HL-60 (cell line): ENCODE data around the gene BSND.

Experiments
- POLR2AphosphoS5 ChIP-seq: IDR thresholded peaks from 2 replicates; pipeline ENCODE4 v1.6.1; 2012; ENCODE audit warnings: low read depth
- TF ChIP-seq, protein P1 (sequence below): IDR thresholded peaks from one replicate; pipeline ENCODE4 v1.5.1; 2011; ENCODE audit warnings: low read length, control low read depth, inconsistent platforms; ENCODE audit not compliant: insufficient read depth
- TF ChIP-seq, protein P2 (sequence below): IDR thresholded peaks from 2 replicates; pipeline ENCODE4 v1.6.1; 2012; ENCODE audit warnings: low read depth; ENCODE audit not compliant: insufficient replicate concordance

DNA sequence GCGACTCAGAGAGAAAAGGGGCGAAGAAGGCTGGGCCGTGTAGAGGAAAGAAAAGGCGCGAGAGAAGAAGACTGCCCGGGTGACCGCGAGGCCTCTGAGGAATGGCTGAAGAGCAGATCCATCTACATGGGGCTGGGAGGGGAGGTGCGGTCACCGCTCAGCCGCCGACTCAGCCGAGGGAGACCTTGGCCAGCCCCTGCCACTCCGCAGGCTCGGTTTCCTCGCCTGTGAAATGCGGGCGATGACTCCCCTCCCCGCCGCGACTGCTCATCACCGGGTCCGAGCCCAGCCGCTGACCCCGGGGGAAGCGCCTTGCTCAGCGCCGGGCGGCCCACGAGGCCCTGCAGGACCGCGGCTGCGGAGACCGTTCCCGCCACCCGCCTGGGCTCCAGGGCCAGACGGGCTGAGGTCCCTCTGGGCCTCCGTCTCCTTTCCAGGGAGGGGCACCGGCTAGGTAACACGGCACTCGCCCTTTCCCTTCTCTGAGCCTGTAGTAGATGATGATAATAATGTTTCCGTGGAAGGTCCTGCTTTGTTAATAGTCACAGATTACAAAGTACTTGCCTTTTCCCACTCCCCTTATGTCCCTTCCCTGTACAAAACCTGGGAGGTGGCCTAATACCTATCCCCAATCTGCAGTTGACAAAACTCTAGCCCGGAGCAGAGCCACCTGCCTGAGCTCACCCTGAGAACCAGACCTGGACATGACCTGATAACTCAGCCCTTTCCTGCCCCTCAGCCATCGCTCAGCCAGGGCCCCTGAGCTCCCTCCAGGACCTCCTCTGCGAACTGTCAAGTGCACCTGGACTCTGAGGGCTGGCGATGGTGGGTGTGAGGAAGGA lies 1.6 kb upstream of the BSND start:
- TF ChIP-seq, protein P1, sequence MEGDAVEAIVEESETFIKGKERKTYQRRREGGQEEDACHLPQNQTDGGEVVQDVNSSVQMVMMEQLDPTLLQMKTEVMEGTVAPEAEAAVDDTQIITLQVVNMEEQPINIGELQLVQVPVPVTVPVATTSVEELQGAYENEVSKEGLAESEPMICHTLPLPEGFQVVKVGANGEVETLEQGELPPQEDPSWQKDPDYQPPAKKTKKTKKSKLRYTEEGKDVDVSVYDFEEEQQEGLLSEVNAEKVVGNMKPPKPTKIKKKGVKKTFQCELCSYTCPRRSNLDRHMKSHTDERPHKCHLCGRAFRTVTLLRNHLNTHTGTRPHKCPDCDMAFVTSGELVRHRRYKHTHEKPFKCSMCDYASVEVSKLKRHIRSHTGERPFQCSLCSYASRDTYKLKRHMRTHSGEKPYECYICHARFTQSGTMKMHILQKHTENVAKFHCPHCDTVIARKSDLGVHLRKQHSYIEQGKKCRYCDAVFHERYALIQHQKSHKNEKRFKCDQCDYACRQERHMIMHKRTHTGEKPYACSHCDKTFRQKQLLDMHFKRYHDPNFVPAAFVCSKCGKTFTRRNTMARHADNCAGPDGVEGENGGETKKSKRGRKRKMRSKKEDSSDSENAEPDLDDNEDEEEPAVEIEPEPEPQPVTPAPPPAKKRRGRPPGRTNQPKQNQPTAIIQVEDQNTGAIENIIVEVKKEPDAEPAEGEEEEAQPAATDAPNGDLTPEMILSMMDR: no peak
- no peak for TF ChIP-seq POLR2AphosphoS5
- TF ChIP-seq, protein P2, sequence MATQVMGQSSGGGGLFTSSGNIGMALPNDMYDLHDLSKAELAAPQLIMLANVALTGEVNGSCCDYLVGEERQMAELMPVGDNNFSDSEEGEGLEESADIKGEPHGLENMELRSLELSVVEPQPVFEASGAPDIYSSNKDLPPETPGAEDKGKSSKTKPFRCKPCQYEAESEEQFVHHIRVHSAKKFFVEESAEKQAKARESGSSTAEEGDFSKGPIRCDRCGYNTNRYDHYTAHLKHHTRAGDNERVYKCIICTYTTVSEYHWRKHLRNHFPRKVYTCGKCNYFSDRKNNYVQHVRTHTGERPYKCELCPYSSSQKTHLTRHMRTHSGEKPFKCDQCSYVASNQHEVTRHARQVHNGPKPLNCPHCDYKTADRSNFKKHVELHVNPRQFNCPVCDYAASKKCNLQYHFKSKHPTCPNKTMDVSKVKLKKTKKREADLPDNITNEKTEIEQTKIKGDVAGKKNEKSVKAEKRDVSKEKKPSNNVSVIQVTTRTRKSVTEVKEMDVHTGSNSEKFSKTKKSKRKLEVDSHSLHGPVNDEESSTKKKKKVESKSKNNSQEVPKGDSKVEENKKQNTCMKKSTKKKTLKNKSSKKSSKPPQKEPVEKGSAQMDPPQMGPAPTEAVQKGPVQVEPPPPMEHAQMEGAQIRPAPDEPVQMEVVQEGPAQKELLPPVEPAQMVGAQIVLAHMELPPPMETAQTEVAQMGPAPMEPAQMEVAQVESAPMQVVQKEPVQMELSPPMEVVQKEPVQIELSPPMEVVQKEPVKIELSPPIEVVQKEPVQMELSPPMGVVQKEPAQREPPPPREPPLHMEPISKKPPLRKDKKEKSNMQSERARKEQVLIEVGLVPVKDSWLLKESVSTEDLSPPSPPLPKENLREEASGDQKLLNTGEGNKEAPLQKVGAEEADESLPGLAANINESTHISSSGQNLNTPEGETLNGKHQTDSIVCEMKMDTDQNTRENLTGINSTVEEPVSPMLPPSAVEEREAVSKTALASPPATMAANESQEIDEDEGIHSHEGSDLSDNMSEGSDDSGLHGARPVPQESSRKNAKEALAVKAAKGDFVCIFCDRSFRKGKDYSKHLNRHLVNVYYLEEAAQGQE: no peak
